ENCODE data around the gene CYP2A7. TPM values are rescaled to one million over a fixed set of nuclear protein-coding genes. Genes with fewer than 3 reads are reported as not detected.
"Not testable (repeated sequence)": the region's sequence is repeated elsewhere in the genome, so short reads cannot be mapped to it uniquely, and the experiment has no call there.

The CYP2A7 gene
- total RNA-seq, 1 donor from 2014 or later: 4.9 TPM

GRCh38 chr19:40827386-40828247 is 54.4 kb downstream of the CYP2A7 start:
- Histone ChIP-seq H3K4me3 (no peak overlapping the region), H3K27ac (no peak overlapping the region), H3K36me3 (peaks cover 0 to 5% of the 10 kb centered on the region in 2 donors), H3K27me3 (no peaks in the 10 kb centered on the region), H3K9me3 (no peaks in the 10 kb centered on the region), H3K4me1 (peaks cover 16% of the 10 kb centered on the region)
- TF ChIP-seq POLR2A (IDR thresholded peaks at IDR 0.05) (no peak), POLR2AphosphoS5 (IDR thresholded peaks at IDR 0.05; ENCODE audit: insufficient read depth in 1 of 2, low read depth in 1 of 2) (no peak), CTCF (IDR thresholded peaks at IDR 0.05) (no peak)
- DNase-seq (ENCODE audit: extremely low spot score in 2 of 2): no peak
- intact Hi-C loops (cut with DNase I): no loop called here

GRCh38 chr19:40826699-40827385 is 55.2 kb downstream of the CYP2A7 start:
- H3K27me3 ChIP-seq; H3K9me3 ChIP-seq; H3K27ac ChIP-seq; intact Hi-C loops (cut with DNase I); H3K4me3 ChIP-seq; DNase-seq (ENCODE audit: extremely low spot score in 2 of 2); H3K36me3 ChIP-seq: not testable (repeated sequence)
- H3K4me1 ChIP-seq: peaks cover 11% of the 10 kb centered on the region

- H3K27me3 ChIP-seq; H3K27ac ChIP-seq; H3K4me3 ChIP-seq; H3K9me3 ChIP-seq; H3K4me1 ChIP-seq; DNase-seq (ENCODE audit: extremely low spot score in 2 of 2); H3K36me3 ChIP-seq; intact Hi-C loops (cut with DNase I): not testable (repeated sequence)
Observed at GRCh38 chr19:40826312-40826698, 55.7 kb downstream of the CYP2A7 start.

- H3K4me3 ChIP-seq; H3K36me3 ChIP-seq; H3K9me3 ChIP-seq; H3K27ac ChIP-seq; H3K4me1 ChIP-seq; intact Hi-C loops (cut with DNase I); DNase-seq (ENCODE audit: extremely low spot score in 2 of 2); H3K27me3 ChIP-seq: not testable (repeated sequence)
Observed at GRCh38 chr19:40825460-40826095, 56.5 kb downstream of the CYP2A7 start.

Other genes with a start within 250 kb of the CYP2A7 start
- gene NUMBL, start 191.6 kb downstream of the CYP2A7 start, total RNA-seq: 66.0 TPM
- 51.1 TPM for gene COQ8B, start 165.3 kb downstream of the CYP2A7 start, total RNA-seq
- 92.6 TPM for gene ITPKC, start 165.1 kb downstream of the CYP2A7 start, total RNA-seq
- 2.2 TPM for gene ACTMAP, start 131.8 kb downstream of the CYP2A7 start, total RNA-seq
- gene SNRPA, start 131.0 kb downstream of the CYP2A7 start, total RNA-seq: 72.7 TPM
- gene MIA, start 106.7 kb downstream of the CYP2A7 start, total RNA-seq: 11.0 TPM
- 22.3 TPM for gene RAB4B, start 104.0 kb downstream of the CYP2A7 start, total RNA-seq
- gene EGLN2, start 83.0 kb downstream of the CYP2A7 start, total RNA-seq: 76.9 TPM
- gene CYP2A6, start 31.8 kb downstream of the CYP2A7 start, total RNA-seq: 2.0 TPM
- not detected for gene CYP2B6, start 109.1 kb upstream of the CYP2A7 start, total RNA-seq
- not detected for gene CYP2A13, start 206.2 kb upstream of the CYP2A7 start, total RNA-seq
- gene CYP2F1, start 232.2 kb upstream of the CYP2A7 start, total RNA-seq: not detected

All from vagina (tissue), 2 donors.